Mesendoderm (in vitro differentiated cells): Measurements from ENCODE around the gene HCFC1R1.
A peak's percentile ranks its signal among the peaks of the same experiment; 100 is the strongest.
"Not testable (repeated sequence)": the region's sequence is repeated elsewhere in the genome, so short reads cannot be mapped to it uniquely, and the experiment has no call there.

ENCODE experiments used
- DNase-seq: peaks from one replicate; pipeline ENCODE4 v3.0.0; 2013
- H2AK5ac ChIP-seq: 2 replicates; pipeline ENCODE4 v1.6.1; 2013; ENCODE audit warnings: low read length, inconsistent platforms
- H2BK120ac ChIP-seq: 2 replicates; pipeline ENCODE4 v1.6.1; 2013; ENCODE audit warnings: low read depth, mild to moderate bottlenecking, low read length, moderate library complexity, mixed read lengths
- H2BK15ac ChIP-seq: replicated peaks from 2 replicates; pipeline ENCODE4 v1.6.1; 2013; ENCODE audit warnings: low read depth, mild to moderate bottlenecking, moderate library complexity
- H2BK5ac ChIP-seq: 2 replicates; pipeline ENCODE4 v1.6.1; 2013; ENCODE audit warnings: low read length, inconsistent platforms
- H3K18ac ChIP-seq: 2 replicates; pipeline ENCODE4 v1.6.1; 2013; ENCODE audit warnings: mild to moderate bottlenecking, low read length, mixed read lengths
- H3K23ac ChIP-seq: one replicate; pipeline ENCODE4 v1.6.1; 2013; ENCODE audit warnings: low read length
- H3K27ac ChIP-seq: 2 replicates; pipeline ENCODE4 v1.5.1; 2013; ENCODE audit warnings: low read depth, mild to moderate bottlenecking, inconsistent platforms, low read length, moderate library complexity
- H3K27me3 ChIP-seq: 2 replicates; pipeline ENCODE4 v1.6.1; 2013; ENCODE audit warnings: low read length, control low read depth, mild to moderate bottlenecking, inconsistent platforms; ENCODE audit not compliant: insufficient read depth, poor library complexity
- H3K36me3 ChIP-seq: 2 replicates; pipeline ENCODE4 v1.6.1; 2013; ENCODE audit warnings: low read length, inconsistent platforms; ENCODE audit not compliant: control insufficient read depth, insufficient read depth
- H3K4ac ChIP-seq: one replicate; pipeline ENCODE4 v1.6.1; 2013; ENCODE audit warnings: low read depth, mild to moderate bottlenecking, low read length, moderate library complexity
- H3K4me1 ChIP-seq: 2 replicates; pipeline ENCODE4 v1.6.1; 2013; ENCODE audit warnings: low read depth, low read length, inconsistent platforms; ENCODE audit not compliant: control insufficient read depth
- H3K4me2 ChIP-seq: 2 replicates; pipeline ENCODE4 v1.6.1; 2013; ENCODE audit warnings: low read length
- H3K4me3 ChIP-seq: 2 replicates; pipeline ENCODE4 v1.5.1; 2013; ENCODE audit warnings: mild to moderate bottlenecking, low read length
- H3K56ac ChIP-seq: one replicate; pipeline ENCODE4 v1.6.1; 2013; ENCODE audit warnings: low read length
- H3K79me1 ChIP-seq: 2 replicates; pipeline ENCODE4 v1.6.1; 2013; ENCODE audit warnings: low read length, inconsistent platforms
- H3K79me2 ChIP-seq: 2 replicates; pipeline ENCODE4 v1.6.1; 2013; ENCODE audit warnings: mild to moderate bottlenecking, low read length; ENCODE audit not compliant: control insufficient read depth, insufficient read depth
- H3K9ac ChIP-seq: 2 replicates; pipeline ENCODE4 v1.6.1; 2013; ENCODE audit warnings: low read length, inconsistent platforms
- H4K5ac ChIP-seq: one replicate; pipeline ENCODE4 v1.6.1; 2013; ENCODE audit warnings: low read length
- H4K8ac ChIP-seq: one replicate; pipeline ENCODE4 v1.6.1; 2013; ENCODE audit warnings: low read depth, mild to moderate bottlenecking, control low read depth, low read length, moderate library complexity
- WGBS: extraction: QIAGEN DNeasy Blood & Tissue Kit; methylation state at CpG from one replicate; pipeline ENCODE4 v1.1.7; 2013; ENCODE audit warnings: low lambda C conversion rate, missing lambda C conversion rate; ENCODE audit not compliant: insufficient coverage; ENCODE audit errors: extremely low coverage; 5-methylcytosine and 5-hydroxymethylcytosine counted together

HCFC1R1 gene

DNA sequence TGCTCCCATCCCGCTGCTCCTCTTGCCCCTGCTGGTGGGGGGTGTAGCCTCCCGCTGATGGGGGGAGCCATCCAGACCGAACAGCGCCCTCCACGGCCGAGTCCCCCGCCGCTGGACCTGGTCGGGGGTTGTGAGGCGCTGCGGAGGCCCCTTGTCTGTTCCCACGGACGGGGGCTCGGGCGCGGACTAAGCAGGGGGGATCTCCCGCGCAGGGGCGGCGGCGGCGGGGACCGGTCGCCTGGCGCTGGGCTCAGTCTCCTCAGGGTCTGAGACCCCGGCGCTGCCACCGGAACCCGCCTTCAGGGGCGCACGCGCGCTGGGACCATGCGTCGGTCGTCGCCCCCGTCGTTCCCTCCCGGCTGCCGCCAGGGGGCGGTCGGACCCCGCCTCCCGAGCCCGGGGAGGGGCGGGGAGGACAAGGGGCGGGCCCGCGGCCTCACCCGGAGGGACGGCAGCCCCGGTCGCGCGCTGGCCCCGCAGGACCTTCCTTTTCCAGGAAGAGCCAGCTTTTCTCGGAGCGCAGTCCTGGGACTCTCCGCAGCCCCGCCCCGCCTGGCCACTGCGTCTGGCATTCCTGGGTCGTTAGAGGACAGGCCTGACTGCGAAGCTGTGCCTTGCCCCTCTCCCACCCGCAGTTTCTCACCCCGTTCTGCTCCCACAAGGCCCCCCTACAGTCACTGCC is 35.4 kb upstream of the HCFC1R1 start:
- H3K4ac ChIP-seq: no peak overlapping the region
- H3K56ac ChIP-seq: peak overlapping the region; percentile 96
- H3K4me1 ChIP-seq: no peaks in the 10 kb centered on the region
- H3K4me2 ChIP-seq: peak overlapping the region; percentile 78
- H2BK15ac ChIP-seq: no peak overlapping the region
- H2BK120ac ChIP-seq: no peak overlapping the region
- H3K36me3 ChIP-seq: no peaks in the 10 kb centered on the region
- H3K4me3 ChIP-seq: peak overlapping the region; percentile 62
- H3K18ac ChIP-seq: peak overlapping the region; percentile 25
- no peak overlapping the region for H4K5ac ChIP-seq
- no CpG with 5 or more reads among the region's 67 CpGs for WGBS
- DNase-seq: peak; percentile 94
- H4K8ac ChIP-seq: no peak overlapping the region
- H3K23ac ChIP-seq: no peak overlapping the region
- H3K9ac ChIP-seq: peak overlapping the region; percentile 91
- H2BK5ac ChIP-seq: peak overlapping the region; percentile 20
- peak overlapping the region; percentile 7 for H3K27ac ChIP-seq
- H3K79me2 ChIP-seq: no peaks in the 10 kb centered on the region
- no peaks in the 10 kb centered on the region for H3K27me3 ChIP-seq
- no peak overlapping the region for H2AK5ac ChIP-seq
- no peaks in the 10 kb centered on the region for H3K79me1 ChIP-seq

DNA sequence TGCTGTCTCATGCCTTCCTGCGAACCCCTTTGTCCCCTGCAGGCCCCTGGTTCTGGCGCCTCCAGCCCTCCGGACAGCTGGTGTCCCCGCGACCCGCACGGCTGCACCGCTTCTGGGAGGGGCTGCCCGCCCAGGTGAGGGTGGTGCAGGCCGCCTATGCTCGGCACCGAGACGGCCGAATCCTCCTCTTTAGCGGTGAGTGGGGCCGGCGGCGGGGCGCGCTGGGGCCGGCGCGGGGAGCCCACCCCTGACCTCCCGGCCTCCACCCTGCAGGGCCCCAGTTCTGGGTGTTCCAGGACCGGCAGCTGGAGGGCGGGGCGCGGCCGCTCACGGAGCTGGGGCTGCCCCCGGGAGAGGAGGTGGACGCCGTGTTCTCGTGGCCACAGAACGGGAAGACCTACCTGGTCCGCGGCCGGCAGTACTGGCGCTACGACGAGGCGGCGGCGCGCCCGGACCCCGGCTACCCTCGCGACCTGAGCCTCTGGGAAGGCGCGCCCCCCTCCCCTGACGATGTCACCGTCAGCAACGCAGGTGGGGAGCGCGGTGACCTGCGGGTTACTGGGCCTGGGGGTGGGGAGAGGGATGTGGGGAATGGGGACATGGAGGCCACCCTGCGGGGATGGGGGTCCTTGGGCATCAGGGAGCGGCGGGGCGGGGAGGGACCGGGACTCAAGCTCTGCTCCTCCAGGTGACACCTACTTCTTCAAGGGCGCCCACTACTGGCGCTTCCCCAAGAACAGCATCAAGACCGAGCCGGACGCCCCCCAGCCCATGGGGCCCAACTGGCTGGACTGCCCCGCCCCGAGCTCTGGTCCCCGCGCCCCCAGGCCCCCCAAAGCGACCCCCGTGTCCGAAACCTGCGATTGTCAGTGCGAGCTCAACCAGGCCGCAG is 34.6 kb upstream of the HCFC1R1 start:
- Histone ChIP-seq H3K23ac (peak overlapping the region; percentile 15), H3K36me3 (no peaks in the 10 kb centered on the region), H3K18ac (peak overlapping the region; percentile 25), H2AK5ac (no peak overlapping the region), H3K4me2 (peak overlapping the region; percentile 78), H3K4ac (no peak overlapping the region), H3K9ac (peak overlapping the region; percentile 91), H3K27ac (no peak overlapping the region), H3K79me1 (no peaks in the 10 kb centered on the region), H3K4me3 (peak overlapping the region; percentile 62), H3K4me1 (no peaks in the 10 kb centered on the region), H4K5ac (no peak overlapping the region), H3K79me2 (no peaks in the 10 kb centered on the region), H2BK120ac (no peak overlapping the region), H4K8ac (no peak overlapping the region), H2BK5ac (no peak overlapping the region), H3K27me3 (no peaks in the 10 kb centered on the region), H2BK15ac (no peak overlapping the region), H3K56ac (peak overlapping the region; percentile 96)
- no CpG with 5 or more reads among the region's 77 CpGs for WGBS
- peak; percentile 81 for DNase-seq

DNA sequence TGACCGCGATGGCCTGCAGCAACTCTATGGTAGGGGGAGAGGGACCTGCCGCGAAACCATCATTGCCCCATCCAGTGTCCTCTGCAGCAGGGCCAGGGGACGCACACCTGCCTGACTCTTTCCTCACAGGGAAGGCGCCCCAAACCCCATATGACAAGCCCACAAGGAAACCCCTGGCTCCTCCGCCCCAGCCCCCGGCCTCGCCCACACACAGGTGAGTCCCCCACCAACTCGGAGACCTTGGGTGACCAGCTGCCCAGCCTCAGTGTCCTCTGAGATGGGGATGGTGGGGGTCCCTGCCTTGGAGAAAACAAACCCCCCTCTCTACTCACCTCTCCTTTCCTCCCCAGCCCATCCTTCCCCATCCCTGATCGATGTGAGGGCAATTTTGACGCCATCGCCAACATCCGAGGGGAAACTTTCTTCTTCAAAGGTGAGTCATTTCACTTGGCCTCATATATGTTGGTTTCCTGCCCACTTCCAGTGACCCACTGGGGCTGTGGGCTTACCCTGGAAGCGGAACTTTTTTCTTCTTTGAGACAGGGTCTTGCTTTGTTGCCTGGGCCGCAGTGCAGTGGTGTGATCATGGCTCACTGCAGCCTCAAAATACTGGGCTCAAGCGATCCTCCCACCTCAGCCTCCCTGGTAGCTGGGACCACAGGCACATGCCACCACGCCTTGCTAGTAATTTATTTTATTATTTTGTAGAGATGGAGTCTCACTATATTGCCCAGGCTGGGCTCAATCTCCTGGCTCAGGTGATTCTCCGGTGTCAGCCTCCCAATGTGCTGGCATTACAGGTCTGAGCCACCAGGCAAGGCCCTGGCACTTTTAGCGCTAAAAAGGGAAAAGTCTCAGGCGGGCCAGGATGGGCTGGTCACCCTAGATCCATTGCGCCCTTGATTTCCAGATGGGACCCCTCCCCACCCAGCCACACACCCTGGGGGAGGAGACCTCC is 33.7 kb upstream of the HCFC1R1 start:
- no peak overlapping the region for H3K4me3 ChIP-seq
- no peak overlapping the region for H3K4ac ChIP-seq

DNA sequence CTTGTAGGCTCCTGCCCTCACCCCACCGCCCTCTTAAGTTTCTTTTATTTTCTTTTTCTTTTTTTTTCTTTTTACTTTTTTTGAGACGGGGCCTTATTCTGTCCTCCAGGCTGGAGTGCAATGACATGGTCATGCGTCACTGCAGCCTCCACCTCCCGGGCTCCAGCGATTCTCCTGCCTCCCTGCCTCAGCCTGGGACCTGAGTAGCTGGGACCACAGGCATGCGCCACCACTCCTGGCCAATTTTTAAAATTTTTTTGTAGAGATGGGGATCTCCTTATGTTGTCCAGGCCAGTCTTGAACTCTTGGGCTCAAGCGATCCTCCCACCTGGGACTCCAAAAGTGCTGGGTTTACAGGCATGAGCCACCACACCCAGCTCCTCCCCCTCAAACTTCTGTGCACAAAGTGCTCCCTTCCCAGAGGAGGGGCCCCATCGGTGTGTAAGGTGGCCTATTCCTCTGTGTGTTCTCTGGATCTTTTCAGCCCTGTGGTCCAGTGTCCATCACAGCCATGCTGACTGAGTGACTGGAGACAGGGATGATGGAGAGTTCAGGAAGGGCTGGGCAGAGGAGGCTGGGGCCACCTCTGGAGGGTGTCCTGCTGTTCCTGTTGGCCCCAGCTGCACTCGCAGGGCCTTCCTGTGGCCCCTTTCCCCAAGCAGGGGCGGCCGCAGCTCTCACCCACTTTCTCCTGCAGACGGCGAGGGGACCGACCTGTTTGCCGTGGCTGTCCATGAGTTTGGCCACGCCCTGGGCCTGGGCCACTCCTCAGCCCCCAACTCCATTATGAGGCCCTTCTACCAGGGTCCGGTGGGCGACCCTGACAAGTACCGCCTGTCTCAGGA is 32.8 kb upstream of the HCFC1R1 start:
- H3K79me1 ChIP-seq: no peaks in the 10 kb centered on the region
- no peak overlapping the region for H3K4ac ChIP-seq
- H2AK5ac ChIP-seq: no peak overlapping the region
- no peak overlapping the region for H3K4me2 ChIP-seq
- H3K23ac ChIP-seq: no peak overlapping the region
- no peak overlapping the region for H2BK5ac ChIP-seq
- no peak overlapping the region for H3K27ac ChIP-seq
- H4K8ac ChIP-seq: no peak overlapping the region
- H3K79me2 ChIP-seq: no peaks in the 10 kb centered on the region
- no peak for DNase-seq
- H3K56ac ChIP-seq: no peak overlapping the region
- no peak overlapping the region for H3K9ac ChIP-seq
- H3K36me3 ChIP-seq: no peaks in the 10 kb centered on the region
- H3K27me3 ChIP-seq: no peaks in the 10 kb centered on the region
- H2BK120ac ChIP-seq: no peak overlapping the region
- H3K4me1 ChIP-seq: no peaks in the 10 kb centered on the region
- no peak overlapping the region for H3K4me3 ChIP-seq
- no peak overlapping the region for H3K18ac ChIP-seq
- H4K5ac ChIP-seq: no peak overlapping the region
- no CpG with 5 or more reads among the region's 19 CpGs for WGBS
- no peak overlapping the region for H2BK15ac ChIP-seq

More for the DNA sequence above, 33.7 kb upstream of the HCFC1R1 start:
- Histone ChIP-seq H2AK5ac (no peak overlapping the region), H3K4me2 (peak overlapping the region; percentile 64), H2BK15ac (no peak overlapping the region), H4K8ac (no peak overlapping the region), H3K18ac (no peak overlapping the region), H3K79me2 (no peaks in the 10 kb centered on the region), H3K79me1 (no peaks in the 10 kb centered on the region), H3K56ac (no peak overlapping the region), H3K27ac (no peak overlapping the region), H2BK5ac (no peak overlapping the region), H3K4me1 (no peaks in the 10 kb centered on the region), H2BK120ac (no peak overlapping the region), H3K23ac (no peak overlapping the region), H3K36me3 (no peaks in the 10 kb centered on the region), H3K9ac (no peak overlapping the region), H3K27me3 (no peaks in the 10 kb centered on the region), H4K5ac (no peak overlapping the region)
- DNase-seq: no peak
- WGBS: no CpG with 5 or more reads among the region's 22 CpGs

DNA sequence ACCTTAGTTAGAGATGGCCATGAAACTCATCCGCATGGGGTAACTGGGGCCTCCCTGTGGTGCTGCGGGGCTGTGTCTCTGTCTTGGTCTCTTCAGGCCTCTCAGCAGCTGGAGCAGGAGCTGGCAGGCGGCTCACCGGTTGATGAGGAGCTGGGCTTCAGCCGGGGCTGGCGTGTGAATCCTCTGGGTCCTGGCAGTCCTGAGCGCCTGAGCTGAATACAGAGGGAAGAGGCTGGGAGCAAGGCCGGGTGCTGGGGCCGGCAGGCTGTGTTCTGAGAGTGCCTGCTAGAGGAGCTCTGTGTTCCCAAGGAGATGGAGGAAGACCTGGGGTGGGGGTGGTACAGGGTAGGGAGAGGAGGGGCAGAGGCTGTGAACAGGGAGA is 32.0 kb upstream of the HCFC1R1 start:
- WGBS: no CpG with 5 or more reads among the region's 9 CpGs
- not testable (repeated sequence) for H3K4me3 ChIP-seq

More for the DNA sequence above, 32.0 kb upstream of the HCFC1R1 start:
- not testable (repeated sequence) for H3K79me2 ChIP-seq, DNase-seq, H3K27ac ChIP-seq, H3K79me1 ChIP-seq, H2BK5ac ChIP-seq, H2BK15ac ChIP-seq, H3K56ac ChIP-seq, H3K18ac ChIP-seq, H3K36me3 ChIP-seq, H3K23ac ChIP-seq, H2BK120ac ChIP-seq, H4K8ac ChIP-seq, H3K9ac ChIP-seq, H2AK5ac ChIP-seq, H4K5ac ChIP-seq, H3K4ac ChIP-seq, H3K4me1 ChIP-seq, H3K4me2 ChIP-seq, H3K27me3 ChIP-seq
